PC-3 (cell line): ENCODE data around the gene DRD2. TPM values are rescaled to one million over a fixed set of nuclear protein-coding genes. Genes with fewer than 3 reads are reported as not detected.

ENCODE experiments used
- ATAC-seq: fragments of 200-7000 bp; cut with Tn5 transposase; 2 replicates; pipeline ENCODE4 v1.9.1; 2020; ENCODE audit warnings: mild to moderate bottlenecking, moderate library complexity
- BruUV-seq: library from RNA; stranded (reverse); fragments of 400-500 nt; replicated peaks from 2 replicates; lab custom pipeline; 2021; lab: Mats Ljungman, UMichigan
- CTCF ChIA-PET: fragments of 300-600 bp; sonication (Branson Sonifier 250); formaldehyde crosslinking; loops from one replicate; lab custom pipeline; 2022; ENCODE audit warnings: antibody characterized with exemption; lab: Charles Lee
- POLR2A ChIA-PET: fragments of 300-600 bp; sonication (Branson Sonifier 250); formaldehyde crosslinking; loops from one replicate; lab custom pipeline; 2022; ENCODE audit warnings: antibody characterized with exemption; ENCODE audit not compliant: unreplicated experiment; lab: Charles Lee
- DNase-seq: peaks from one replicate; pipeline ENCODE4 v3.0.0-alpha.2; 2015
- H2AFZ ChIP-seq: fragments of 300-600 bp; sonication (generic); 2 replicates; pipeline ENCODE4 v1.6.0; 2016; ENCODE audit warnings: antibody characterized with exemption, low read length
- H3F3A ChIP-seq: fragments of 300-600 bp; sonication (generic); one replicate; pipeline ENCODE4 v1.6.0; 2017; ENCODE audit warnings: antibody characterized with exemption, low read length, control low read depth, mild to moderate bottlenecking; ENCODE audit not compliant: unreplicated experiment
- H3K27ac ChIP-seq: fragments of 300-600 bp; sonication (generic); 2 replicates; pipeline ENCODE4 v1.5.1; 2016; ENCODE audit warnings: mild to moderate bottlenecking, low read length
- H3K27me3 ChIP-seq: fragments of 300-600 bp; sonication (generic); 2 replicates; pipeline ENCODE4 v1.6.1; 2016; ENCODE audit warnings: low read length, mixed read lengths
- H3K36me3 ChIP-seq: fragments of 300-600 bp; sonication (generic); 2 replicates; pipeline ENCODE4 v1.6.1; 2016; ENCODE audit warnings: low read depth, mixed run types, low read length, mixed read lengths
- H3K4me1 ChIP-seq: fragments of 300-600 bp; sonication (generic); 2 replicates; pipeline ENCODE4 v1.5.1; 2016; ENCODE audit warnings: low read length; ENCODE audit not compliant: insufficient read depth
- H3K4me2 ChIP-seq: fragments of 300-600 bp; sonication (generic); 2 replicates; pipeline ENCODE4 v1.6.0; 2016; ENCODE audit warnings: low read length
- H3K4me3 ChIP-seq: fragments of 300-600 bp; sonication (generic); 2 replicates; pipeline ENCODE4 v1.5.1; 2016; ENCODE audit warnings: mild to moderate bottlenecking, low read length, mixed read lengths
- H3K79me2 ChIP-seq: fragments of 300-600 bp; sonication (generic); 2 replicates; pipeline ENCODE4 v1.6.1; 2017; ENCODE audit warnings: low read length, mixed read lengths
- H3K9ac ChIP-seq: fragments of 300-600 bp; sonication (generic); 2 replicates; pipeline ENCODE4 v1.6.0; 2016; ENCODE audit warnings: mild to moderate bottlenecking, low read length
- H3K9me2 ChIP-seq: fragments of 300-600 bp; sonication (generic); replicated peaks from 2 replicates; pipeline ENCODE4 v1.6.1; 2016; ENCODE audit warnings: mixed run types, low read length, mixed read lengths
- H3K9me3 ChIP-seq: fragments of 300-600 bp; sonication (generic); 2 replicates; pipeline ENCODE4 v1.6.1; 2016; ENCODE audit warnings: low read length, mixed read lengths
- H4K20me1 ChIP-seq: fragments of 300-600 bp; sonication (generic); 2 replicates; pipeline ENCODE4 v1.6.1; 2016; ENCODE audit warnings: low read length, mixed read lengths
- CTCF ChIP-seq: fragments of 300-600 bp; sonication (generic); conservative IDR thresholded peaks from 2 replicates; pipeline ENCODE4 v1.5.1; 2017; ENCODE audit warnings: antibody characterized with exemption, low read depth, mild to moderate bottlenecking, low read length
- EZH2 ChIP-seq: fragments of 300-600 bp; sonication (generic); IDR thresholded peaks from one replicate; pipeline ENCODE4 v1.6.1; 2017; ENCODE audit warnings: antibody characterized with exemption, mild to moderate bottlenecking, low read length; ENCODE audit not compliant: unreplicated experiment
- EZH2phosphoT487 ChIP-seq: fragments of 300-600 bp; sonication (generic); IDR thresholded peaks from 2 replicates; pipeline ENCODE4 v1.6.1; 2018; ENCODE audit warnings: mild to moderate bottlenecking, antibody characterized with exemption, low read length, borderline replicate concordance
- intact Hi-C: fragments of 100-400 bp; cut with micrococcal nuclease; formaldehyde crosslinking; loops from 2 replicates; pipeline ENCODE4 v1.9.0; 2023
- total RNA-seq: library from RNA; depleted of rRNA; stranded (reverse); fragments of >200 nt; gene quantifications from 2 replicates; pipeline ENCODE4 v1.2.3, GENCODE V29; 2014

Gene DRD2
- total RNA-seq, 1 experiment from 2014 or later: not detected

GRCh38 chr11:113458189-113458588, 17.0 kb downstream of the DRD2 start:
- no TSS peak for BruUV-seq
- H3K4me1 ChIP-seq: no peaks in the 10 kb centered on the region
- intact Hi-C loops: no loop called here
- TF ChIP-seq CTCF (no peak), EZH2phosphoT487 (no peak)
- H3K27ac ChIP-seq: no peak overlapping the region
- ATAC-seq (no peak), DNase-seq (no peak)
- H3K4me3 ChIP-seq: no peak overlapping the region
- H3K27me3 ChIP-seq: no peaks in the 10 kb centered on the region; the same call in 1 of the 2 replicates
- H4K20me1 ChIP-seq: no peaks in the 10 kb centered on the region
- H3K9me3 ChIP-seq: no peaks in the 10 kb centered on the region
- ChIA-PET CTCF (no interaction called here), POLR2A (no interaction called here)
- no peak overlapping the region for H3K9ac ChIP-seq
- H3F3A ChIP-seq: no peaks in the 10 kb centered on the region
- no peak overlapping the region for H2AFZ ChIP-seq
- H3K79me2 ChIP-seq: no peaks in the 10 kb centered on the region
- no peaks in the 10 kb centered on the region; the same call in 1 of the 2 replicates for H3K9me2 ChIP-seq
- no peaks in the 10 kb centered on the region for H3K36me3 ChIP-seq
- no peak overlapping the region for H3K4me2 ChIP-seq

- ATAC-seq (no peak), DNase-seq (no peak)
- POLR2A ChIA-PET: no interaction called here
- no peaks in the 10 kb centered on the region for H3F3A ChIP-seq
- H2AFZ ChIP-seq: no peak overlapping the region
- BruUV-seq: no TSS peak
- no peaks in the 10 kb centered on the region for H3K79me2 ChIP-seq
- no peak overlapping the region for H3K4me3 ChIP-seq
- H4K20me1 ChIP-seq: no peaks in the 10 kb centered on the region
- no peaks in the 10 kb centered on the region for H3K36me3 ChIP-seq
- H3K27ac ChIP-seq: no peak overlapping the region
- TF ChIP-seq EZH2phosphoT487: no peak
- no peak for TF ChIP-seq CTCF
- TF ChIP-seq EZH2: no peak
- no peaks in the 10 kb centered on the region; the same call in 1 of the 2 replicates for H3K9me2 ChIP-seq
- H3K4me1 ChIP-seq: no peaks in the 10 kb centered on the region
- H3K27me3 ChIP-seq: no peaks in the 10 kb centered on the region; the same call in 1 of the 2 replicates
- H3K9me3 ChIP-seq: no peaks in the 10 kb centered on the region
- H3K9ac ChIP-seq: no peak overlapping the region
- intact Hi-C loops: no loop called here
- H3K4me2 ChIP-seq: no peak overlapping the region
- CTCF ChIA-PET: no interaction called here
These were observed 17.4 kb downstream of the DRD2 start for GRCh38 chr11:113457784-113458183.

- BruUV-seq: no TSS peak
These were observed 20.7 kb downstream of the DRD2 start for GRCh38 chr11:113454455-113454854.

More at GRCh38 chr11:113454455-113454854, 20.7 kb downstream of the DRD2 start:
- no peak overlapping the region for H3K27ac ChIP-seq
- no peaks in the 10 kb centered on the region; the same call in 1 of the 2 replicates for H3K9me2 ChIP-seq
- H3K36me3 ChIP-seq: no peaks in the 10 kb centered on the region
- TF ChIP-seq EZH2 (no peak), CTCF (no peak), EZH2phosphoT487 (no peak)
- intact Hi-C loops: no loop called here
- ATAC-seq: no peak
- H3K9me3 ChIP-seq: no peaks in the 10 kb centered on the region
- no peak overlapping the region for H3K4me3 ChIP-seq
- H3K79me2 ChIP-seq: no peaks in the 10 kb centered on the region
- CTCF ChIA-PET: no interaction called here
- H3F3A ChIP-seq: no peaks in the 10 kb centered on the region
- H3K9ac ChIP-seq: no peak overlapping the region
- H3K27me3 ChIP-seq: no peaks in the 10 kb centered on the region; the same call in 1 of the 2 replicates
- POLR2A ChIA-PET: interaction anchor here (0.7 kb wide), 1 partner anchor 40 kb away, joined by 3 read pairs; no protein-coding TSS in a partner anchor
- H3K4me2 ChIP-seq: no peak overlapping the region
- H3K4me1 ChIP-seq: peaks cover 7% of the 10 kb centered on the region; the same call in 1 of the 2 replicates
- no peaks in the 10 kb centered on the region for H4K20me1 ChIP-seq
- no peak overlapping the region for H2AFZ ChIP-seq
- no peak for DNase-seq
